Natural killer cell (primary cell): Measurements from ENCODE around the gene TIAM1. TPM values are rescaled to one million over a fixed set of nuclear protein-coding genes. Genes with fewer than 3 reads are reported as not detected.

Source experiments
- ATAC-seq, 3 donors: fragments of 150-1000 bp in 2 of 3; fragments of 200-7000 bp in 1 of 3; cut with Tn5 transposase; 1 replicate in 1 of 3; 2 replicates in 2 of 3; pipeline ENCODE4 v1.10.0; 2021; ENCODE audit warnings: mild to moderate bottlenecking in 2 of 3, moderate library complexity in 2 of 3
- DNase-seq, 2 donors: peaks; one replicate each; pipeline versions ENCODE4 v3.0.0 to v3.0.0-alpha.2; 2013 to 2021; ENCODE audit warnings: mixed read lengths in 1 of 2
- H3K27ac ChIP-seq: one replicate; pipeline ENCODE4 v1.5.1; 2013; ENCODE audit warnings: mild to moderate bottlenecking, low read length
- H3K27me3 ChIP-seq: one replicate; pipeline ENCODE4 v1.6.1; 2013; ENCODE audit warnings: low read length; ENCODE audit not compliant: control insufficient read depth, insufficient read depth
- H3K36me3 ChIP-seq: one replicate; pipeline ENCODE4 v1.6.1; 2013; ENCODE audit warnings: low read length; ENCODE audit not compliant: control insufficient read depth, insufficient read depth
- H3K4me1 ChIP-seq: one replicate; pipeline ENCODE4 v1.6.1; 2013; ENCODE audit warnings: low read length; ENCODE audit not compliant: control insufficient read depth, insufficient read depth
- H3K4me3 ChIP-seq: one replicate; pipeline ENCODE4 v1.5.1; 2013; ENCODE audit warnings: low read length
- H3K9me3 ChIP-seq: one replicate; pipeline ENCODE4 v1.6.1; 2013; ENCODE audit warnings: low read length; ENCODE audit not compliant: control insufficient read depth, insufficient read depth
- H3K27ac Mint-ChIP-seq, 2 donors: one replicate each; pipeline ENCODE4 v1.8.0; 2022; ENCODE audit warnings: mild to moderate bottlenecking in 2 of 2, mixed read lengths in 2 of 2, moderate library complexity in 1 of 2
- H3K27me3 Mint-ChIP-seq, 2 donors: one replicate each; pipeline ENCODE4 v1.8.0; 2022; ENCODE audit warnings: low read depth in 2 of 2, mixed read lengths in 2 of 2
- H3K36me3 Mint-ChIP-seq: one replicate; pipeline ENCODE4 v1.8.0; 2022; ENCODE audit warnings: mixed read lengths
- H3K4me1 Mint-ChIP-seq, 2 donors: one replicate each; pipeline ENCODE4 v1.8.0; 2022; ENCODE audit warnings: mixed read lengths in 2 of 2
- H3K4me3 Mint-ChIP-seq: one replicate; pipeline ENCODE4 v1.8.0; 2022; ENCODE audit warnings: mild to moderate bottlenecking, moderate library complexity, mixed read lengths
- H3K9me3 Mint-ChIP-seq, 2 donors: one replicate each; pipeline ENCODE4 v1.8.0; 2022; ENCODE audit warnings: mixed read lengths in 2 of 2
- WGBS: methylation state at CpG from one replicate; pipeline ENCODE4 v1.1.7; 2013; ENCODE audit warnings: missing lambda C conversion rate; ENCODE audit not compliant: insufficient coverage; 5-methylcytosine and 5-hydroxymethylcytosine counted together
- intact Hi-C: fragments of 100-400 bp; cut with micrococcal nuclease; formaldehyde crosslinking; loops from one replicate; pipeline ENCODE4 v1.14.2; 2022
- total RNA-seq, 4 donors: library from RNA; stranded (reverse); fragments of 120-200 nt in 1 of 4; gene quantifications; one replicate each; pipeline versions ENCODE4 v1.2.3 to v1.2.4, GENCODE V29; 2013 to 2022
- TF ChIP-seq, protein P1 (sequence below): fragments of 200-600 bp; IDR thresholded peaks from one replicate; pipeline ENCODE4 v1.8.0; 2022; ENCODE audit warnings: antibody characterized with exemption

The TIAM1 gene
- total RNA-seq, 3 donors from 2014 or later (not counting 1 experiment from before 2014, with no cell fraction given) = 19.1 to 32.3 (median 19.4) TPM

DNA sequence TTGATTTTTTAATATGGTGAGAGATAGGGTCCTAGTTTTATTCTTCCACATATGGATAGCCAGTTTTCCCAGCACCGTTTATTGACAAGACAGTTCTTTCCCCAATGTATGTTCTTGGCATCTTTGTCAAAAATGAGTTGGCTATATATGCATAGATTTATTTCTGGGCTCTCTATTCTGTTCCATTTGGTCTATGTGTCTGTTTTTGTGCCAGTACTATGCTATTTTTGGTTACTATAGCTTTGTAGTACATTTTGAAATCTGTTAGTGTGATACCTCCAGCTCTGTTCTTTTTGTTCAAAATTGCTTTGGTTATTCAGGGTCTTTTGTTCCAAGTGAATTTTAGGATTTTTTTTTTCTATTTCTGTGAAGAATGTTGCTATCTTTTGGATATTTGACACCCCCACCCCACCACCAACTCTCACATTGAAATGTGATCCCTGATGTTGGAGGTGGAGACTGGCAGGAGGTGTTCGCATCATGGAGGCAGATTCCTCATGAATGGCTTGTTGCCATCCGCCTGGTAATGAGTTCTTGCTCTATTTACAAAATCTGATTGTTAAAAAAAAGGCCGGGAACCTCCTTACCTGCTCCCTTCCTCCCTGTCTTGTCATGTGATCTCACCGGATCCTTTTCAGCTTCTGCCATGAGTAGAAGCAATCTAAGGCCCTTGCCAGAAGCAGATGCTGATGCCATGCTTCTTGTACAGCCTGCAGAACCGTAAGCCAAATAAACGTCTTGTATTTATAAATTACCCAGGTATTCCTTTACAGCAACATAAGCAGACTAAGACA lies 251.0 kb downstream of the TIAM1 start:
- intact Hi-C loops = no loop called here
- 88% methylated on average over 6 of the region's 7 CpGs for WGBS
- no peaks in the 10 kb centered on the region for H3K4me1 ChIP-seq
- Mint-ChIP-seq H3K4me1 (no peaks in the 10 kb centered on the region), H3K27ac (no peak overlapping the region), H3K27me3 (peaks cover 15 to 33% of the 10 kb centered on the region in 2 donors), H3K36me3 (no peaks in the 10 kb centered on the region), H3K4me3 (no peak overlapping the region), H3K9me3 (no peaks in the 10 kb centered on the region)
- TF ChIP-seq, protein P1, sequence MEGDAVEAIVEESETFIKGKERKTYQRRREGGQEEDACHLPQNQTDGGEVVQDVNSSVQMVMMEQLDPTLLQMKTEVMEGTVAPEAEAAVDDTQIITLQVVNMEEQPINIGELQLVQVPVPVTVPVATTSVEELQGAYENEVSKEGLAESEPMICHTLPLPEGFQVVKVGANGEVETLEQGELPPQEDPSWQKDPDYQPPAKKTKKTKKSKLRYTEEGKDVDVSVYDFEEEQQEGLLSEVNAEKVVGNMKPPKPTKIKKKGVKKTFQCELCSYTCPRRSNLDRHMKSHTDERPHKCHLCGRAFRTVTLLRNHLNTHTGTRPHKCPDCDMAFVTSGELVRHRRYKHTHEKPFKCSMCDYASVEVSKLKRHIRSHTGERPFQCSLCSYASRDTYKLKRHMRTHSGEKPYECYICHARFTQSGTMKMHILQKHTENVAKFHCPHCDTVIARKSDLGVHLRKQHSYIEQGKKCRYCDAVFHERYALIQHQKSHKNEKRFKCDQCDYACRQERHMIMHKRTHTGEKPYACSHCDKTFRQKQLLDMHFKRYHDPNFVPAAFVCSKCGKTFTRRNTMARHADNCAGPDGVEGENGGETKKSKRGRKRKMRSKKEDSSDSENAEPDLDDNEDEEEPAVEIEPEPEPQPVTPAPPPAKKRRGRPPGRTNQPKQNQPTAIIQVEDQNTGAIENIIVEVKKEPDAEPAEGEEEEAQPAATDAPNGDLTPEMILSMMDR = no peak
- DNase-seq (no peak), ATAC-seq (no peak)
- H3K27ac ChIP-seq = no peak overlapping the region
- no peaks in the 10 kb centered on the region for H3K36me3 ChIP-seq
- peaks cover 2% of the 10 kb centered on the region for H3K27me3 ChIP-seq
- H3K9me3 ChIP-seq = no peaks in the 10 kb centered on the region
- no peak overlapping the region for H3K4me3 ChIP-seq

DNA sequence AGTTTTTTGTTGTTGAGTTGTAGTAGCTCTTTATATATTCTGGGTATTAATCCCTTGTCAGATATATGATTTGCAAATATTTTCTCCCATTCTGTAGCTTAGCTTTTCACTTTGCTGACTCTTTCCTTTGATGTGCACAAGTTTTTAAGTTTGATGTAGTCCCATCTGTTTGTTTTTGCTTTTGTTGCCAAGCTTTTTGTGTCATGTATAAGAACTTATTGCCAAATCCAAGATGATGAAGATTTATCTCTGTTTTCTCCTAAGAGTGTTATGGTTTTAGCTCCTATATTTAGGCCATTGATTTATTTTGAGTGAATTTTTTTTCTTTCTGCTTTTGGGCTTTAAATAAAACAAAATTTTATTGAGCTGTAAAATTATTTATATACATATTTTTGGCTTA lies 253.7 kb downstream of the TIAM1 start:
- DNase-seq (no peak), ATAC-seq (no peak)
- no peaks in the 10 kb centered on the region for H3K9me3 Mint-ChIP-seq
- H3K27me3 ChIP-seq = peaks cover 2% of the 10 kb centered on the region
- no peak overlapping the region for H3K27ac ChIP-seq
- no peak overlapping the region for H3K27ac Mint-ChIP-seq
- no peak overlapping the region for H3K4me3 Mint-ChIP-seq
- TF ChIP-seq, protein P1 = no peak
- intact Hi-C loops = no loop called here
- no peak overlapping the region for H3K4me3 ChIP-seq
- H3K36me3 Mint-ChIP-seq = no peaks in the 10 kb centered on the region
- H3K4me1 ChIP-seq = no peaks in the 10 kb centered on the region
- H3K27me3 Mint-ChIP-seq = peaks cover 15 to 43% of the 10 kb centered on the region in 2 donors
- peaks cover 0 to 6% of the 10 kb centered on the region in 2 donors for H3K4me1 Mint-ChIP-seq
- no peaks in the 10 kb centered on the region for H3K9me3 ChIP-seq
- H3K36me3 ChIP-seq = no peaks in the 10 kb centered on the region

DNA sequence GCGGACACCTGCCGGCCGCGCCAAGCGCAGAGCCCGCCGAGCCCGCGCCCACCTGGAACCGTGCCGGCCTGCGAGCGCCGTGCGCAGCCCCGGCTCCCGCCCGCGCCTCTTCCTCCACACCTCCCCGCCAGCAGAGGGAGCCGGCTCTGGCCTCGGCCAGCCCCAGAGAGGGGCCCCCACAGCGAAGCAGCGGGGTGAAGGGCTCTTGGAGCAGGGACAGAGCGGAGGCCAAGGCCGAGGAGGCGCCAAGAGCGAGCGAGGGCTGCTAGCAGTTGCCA lies 255.6 kb downstream of the TIAM1 start:
- H3K36me3 ChIP-seq = no peaks in the 10 kb centered on the region
- H3K36me3 Mint-ChIP-seq = no peaks in the 10 kb centered on the region
- 80% methylated on average over 29 of the region's 29 CpGs for WGBS
- no peak overlapping the region for H3K4me3 Mint-ChIP-seq
- DNase-seq (no peak), ATAC-seq (no peak)
- H3K27me3 ChIP-seq = peaks cover 2% of the 10 kb centered on the region
- no peaks in the 10 kb centered on the region for H3K4me1 ChIP-seq
- peaks cover 0 to 6% of the 10 kb centered on the region in 2 donors for H3K4me1 Mint-ChIP-seq
- H3K9me3 Mint-ChIP-seq = no peaks in the 10 kb centered on the region
- intact Hi-C loops = loop anchor here (5.0 kb wide), 1 partner anchor 1716 kb away; no protein-coding TSS in a partner anchor
- peaks cover 12 to 30% of the 10 kb centered on the region in 2 donors for H3K27me3 Mint-ChIP-seq
- TF ChIP-seq, protein P1 = no peak
- H3K9me3 ChIP-seq = no peaks in the 10 kb centered on the region
- H3K4me3 ChIP-seq = no peak overlapping the region
- no peak overlapping the region for H3K27ac ChIP-seq
- no peak overlapping the region for H3K27ac Mint-ChIP-seq
